Stimulated activated CD4-positive, alpha-beta T cell treated with anti-CD3 and anti-CD28 coated beads, Interleukin-2, amount 100 ng/mL, for 48 hours (primary cell): ENCODE measurements around the gene NOS2.
"Not testable (repeated sequence)": the region's sequence is repeated elsewhere in the genome, so short reads cannot be mapped to it uniquely, and the experiment has no call there.

Source experiments
- DNase-seq, 2 donors: peaks; one replicate each; pipeline ENCODE4 v3.0.0-alpha.2; 2020

NOS2 gene

GRCh38 chr17:27783440-27784350, 16.6 kb downstream of the NOS2 start:
- DNase-seq: no peak

GRCh38 chr17:27782791-27783206, 17.5 kb downstream of the NOS2 start:
- DNase-seq: no peak

- DNase-seq: no peak
These were observed 19.4 kb downstream of the NOS2 start for GRCh38 chr17:27780828-27781404.

GRCh38 chr17:27780092-27780827, 20.1 kb downstream of the NOS2 start:
- DNase-seq: no peak

- DNase-seq: no peak
These were observed 22.1 kb downstream of the NOS2 start for GRCh38 chr17:27778183-27778582.

- DNase-seq: no peak
These were observed 23.3 kb downstream of the NOS2 start for GRCh38 chr17:27776882-27777624.

- no peak for DNase-seq
These were observed 28.7 kb downstream of the NOS2 start for GRCh38 chr17:27771586-27771985.

GRCh38 chr17:27770877-27771276, 29.5 kb downstream of the NOS2 start:
- no peak for DNase-seq

GRCh38 chr17:27768858-27769410, 31.4 kb downstream of the NOS2 start:
- DNase-seq: no peak

GRCh38 chr17:27766438-27766837, 33.9 kb downstream of the NOS2 start:
- no peak for DNase-seq

- no peak for DNase-seq
These were observed 35.0 kb downstream of the NOS2 start for GRCh38 chr17:27765353-27765752.

- DNase-seq: no peak
These were observed 35.7 kb downstream of the NOS2 start for GRCh38 chr17:27764589-27764988.

- DNase-seq: peak in 1 of 2 donors; percentile 13
These were observed 37.6 kb downstream of the NOS2 start for GRCh38 chr17:27762527-27763305.

GRCh38 chr17:27760931-27761330, 39.4 kb downstream of the NOS2 start:
- DNase-seq: not testable (repeated sequence)

- DNase-seq: peak; percentile 77 to 78
These were observed 40.1 kb downstream of the NOS2 start for GRCh38 chr17:27760069-27760885.

- DNase-seq: no peak
These were observed 40.8 kb downstream of the NOS2 start for GRCh38 chr17:27759528-27759927.

GRCh38 chr17:27756467-27757371, 43.6 kb downstream of the NOS2 start:
- DNase-seq: peak; percentile 58 to 68

GRCh38 chr17:27755706-27756466, 44.4 kb downstream of the NOS2 start:
- no peak for DNase-seq

GRCh38 chr17:27754549-27754948, 45.8 kb downstream of the NOS2 start:
- DNase-seq: no peak
